GM21515 (cell line): Measurements from ENCODE around the gene MAP3K21.

Source experiments
- ATAC-seq: cut with Tn5 transposase; IDR thresholded peaks from one replicate; pipeline ENCODE4 v1.9.1; 2021; ENCODE audit not compliant: unreplicated experiment

The MAP3K21 gene

DNA sequence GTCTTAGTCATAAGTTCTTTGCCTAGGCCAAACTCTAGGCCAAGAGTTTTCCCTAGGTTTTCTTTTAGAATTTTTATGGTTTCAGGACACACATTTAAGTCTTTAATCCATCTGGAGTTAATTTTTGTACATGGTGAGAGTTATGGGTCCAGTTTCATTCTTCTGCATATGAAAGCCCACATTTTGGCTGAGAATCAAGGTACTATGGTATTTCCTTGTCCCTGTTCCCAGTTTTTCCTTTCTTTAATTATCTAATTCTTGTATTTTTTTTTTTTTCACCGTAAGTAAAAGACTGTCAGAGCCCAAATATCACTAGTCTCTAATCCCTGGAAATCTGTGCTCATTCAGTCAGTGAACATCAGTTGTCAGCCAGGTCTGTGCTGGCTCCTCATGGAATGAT is 105.4 kb downstream of the MAP3K21 start:
- ATAC-seq = no peak

DNA sequence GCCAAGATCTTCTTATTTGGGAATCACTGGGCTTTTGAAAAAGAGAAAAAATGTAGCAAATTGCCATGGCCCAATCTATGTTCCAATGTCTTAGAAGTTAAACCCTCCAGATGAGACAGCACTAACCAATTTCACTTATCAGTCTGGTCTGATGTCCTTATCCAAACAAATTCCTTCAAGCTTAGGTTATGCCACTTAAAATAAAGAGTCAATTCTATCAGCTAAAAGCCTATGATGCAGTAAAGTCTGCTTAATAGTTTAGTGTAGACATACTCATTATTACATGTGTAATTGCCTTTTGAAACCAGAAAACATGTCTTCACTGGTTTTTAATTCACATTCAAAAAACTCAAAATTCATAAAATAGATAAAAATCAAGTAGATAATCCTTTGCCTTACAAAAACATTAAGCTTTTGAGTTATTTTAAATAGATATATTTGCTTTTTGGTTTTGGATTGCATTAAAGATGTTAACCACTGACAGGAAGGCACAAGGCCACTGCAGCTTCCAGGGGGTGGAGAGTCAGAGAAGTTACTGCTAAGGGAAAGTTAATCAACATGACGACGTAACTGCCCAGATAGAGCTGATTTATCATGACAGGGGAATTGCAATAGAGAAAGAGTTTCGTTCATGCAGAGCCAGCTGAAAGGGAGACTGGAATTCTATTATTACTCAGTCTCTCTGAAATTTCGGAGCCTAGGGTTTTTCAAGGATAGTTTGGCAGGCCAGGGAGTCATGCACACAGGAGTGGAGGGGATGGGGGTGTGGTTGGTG is 106.1 kb downstream of the MAP3K21 start:
- ATAC-seq = no peak
